Endothelial cell of umbilical vein (primary cell): ENCODE data around the gene KCNJ6. TPM values are rescaled to one million over a fixed set of nuclear protein-coding genes. Genes with fewer than 3 reads are reported as not detected.

Source experiments
- BruUV-seq: library from RNA; stranded (reverse); fragments of 400-500 nt; replicated peaks from 2 replicates; lab custom pipeline; 2021; lab: Mats Ljungman, UMichigan
- CTCF ChIA-PET: fragments of 300-600, 350-600 bp; sonication (Branson Sonifier 250); formaldehyde crosslinking; loops from one replicate; lab custom pipeline; 2021; ENCODE audit warnings: antibody characterized with exemption, inconsistent platforms; lab: Charles Lee
- POLR2A ChIA-PET: fragments of 300-600, 350-600 bp; sonication (Branson Sonifier 250); formaldehyde crosslinking; loops from one replicate; lab custom pipeline; 2021; ENCODE audit warnings: antibody characterized with exemption, inconsistent platforms; lab: Charles Lee
- DNase-seq: peaks from one replicate; pipeline ENCODE4 v3.0.0-alpha.2; 2011; ENCODE audit warnings: low read depth, low spot score
- FAIRE-seq: peaks from 2 replicates; lab custom pipeline; 2011; peaks lifted over from hg19 to GRCh38; lab: Jason Lieb, UNC
- H2AFZ ChIP-seq: 2 replicates; pipeline ENCODE4 v1.6.0; 2012; ENCODE audit warnings: low read depth, low read length, control low read depth, inconsistent platforms
- H3K27ac ChIP-seq: 2 replicates; pipeline ENCODE4 v1.5.1; 2011; ENCODE audit warnings: low read depth, mild to moderate bottlenecking, control low read depth, low read length, moderate library complexity; ENCODE audit not compliant: insufficient read depth
- H3K27me3 ChIP-seq, 2 experiments: 2 replicates each; pipeline versions ENCODE4 v1.6.0 to v1.6.1; 2011; ENCODE audit warnings: low read length in 2 of 2, mixed read lengths in 1 of 2; ENCODE audit not compliant: control insufficient read depth in 2 of 2, insufficient read depth in 2 of 2
- H3K36me3 ChIP-seq, 2 experiments: 2 replicates in 1 of 2; 3 replicates in 1 of 2; pipeline ENCODE4 v1.5.1; 2011; ENCODE audit warnings: low read length in 2 of 2, mild to moderate bottlenecking in 1 of 2, moderate library complexity in 1 of 2; ENCODE audit not compliant: control insufficient read depth in 2 of 2, insufficient read depth in 2 of 2; ENCODE audit errors: extremely low read depth in 1 of 2
- H3K4me1 ChIP-seq: 3 replicates; pipeline ENCODE4 v1.5.1; 2011; ENCODE audit warnings: mild to moderate bottlenecking, low read length; ENCODE audit not compliant: control insufficient read depth, insufficient read depth; ENCODE audit errors: extremely low read depth
- H3K4me2 ChIP-seq: 2 replicates; pipeline ENCODE4 v1.6.1; 2011; ENCODE audit warnings: low read length, control low read depth, mixed read lengths; ENCODE audit not compliant: insufficient read depth
- H3K4me3 ChIP-seq, 3 experiments: fragments of 200-600 bp in 1 of 3; sonication (generic), shearing (Covaris generic) in 1 of 3; replicated peaks in 1 of 3; 2 replicates each; pipeline ENCODE4 v1.5.1; 2011 to 2016; ENCODE audit warnings: control low read depth in 3 of 3, low read length in 3 of 3, mild to moderate bottlenecking in 2 of 3, inconsistent platforms in 1 of 3, low read depth in 1 of 3, moderate library complexity in 1 of 3; ENCODE audit not compliant: insufficient read depth in 1 of 3
- H3K79me2 ChIP-seq: 2 replicates; pipeline ENCODE4 v1.6.0; 2012; ENCODE audit warnings: low read length, inconsistent platforms; ENCODE audit not compliant: control insufficient read depth, insufficient read depth
- H3K9ac ChIP-seq: replicated peaks from 2 replicates; pipeline ENCODE3; 2011; ENCODE audit warnings: low read length, control low read depth; ENCODE audit not compliant: insufficient read depth; ENCODE audit errors: extremely low read depth
- H3K9me1 ChIP-seq: replicated peaks from 3 replicates; pipeline ENCODE4 v1.6.0; 2011; ENCODE audit warnings: mild to moderate bottlenecking, low read length; ENCODE audit not compliant: control insufficient read depth, insufficient read depth; ENCODE audit errors: extremely low read depth
- H3K9me3 ChIP-seq: replicated peaks from 2 replicates; pipeline ENCODE4 v1.5.1; 2012; ENCODE audit warnings: low read length, inconsistent platforms; ENCODE audit not compliant: control insufficient read depth, insufficient read depth
- H4K20me1 ChIP-seq: replicated peaks from 2 replicates; pipeline ENCODE3; 2011; ENCODE audit warnings: mild to moderate bottlenecking, low read length; ENCODE audit not compliant: control insufficient read depth, insufficient read depth; ENCODE audit errors: extremely low read depth
- EZH2 ChIP-seq: IDR thresholded peaks from 2 replicates; pipeline ENCODE4 v1.6.1; 2012; ENCODE audit warnings: borderline replicate concordance, low read depth, mild to moderate bottlenecking, moderate library complexity, low read length, inconsistent platforms; ENCODE audit not compliant: severe bottlenecking
- FOS ChIP-seq: IDR thresholded peaks from 2 replicates; pipeline ENCODE4 v1.6.1; 2011; ENCODE audit warnings: mild to moderate bottlenecking, low read length, moderate library complexity, borderline replicate concordance; ENCODE audit not compliant: insufficient read depth
- GATA2 ChIP-seq: IDR thresholded peaks from 2 replicates; pipeline ENCODE4 v1.7.0; 2011; ENCODE audit warnings: low read depth, mild to moderate bottlenecking, moderate library complexity, mixed read lengths, low read length; ENCODE audit not compliant: insufficient read length, insufficient read depth
- JUN ChIP-seq: IDR thresholded peaks from 2 replicates; pipeline ENCODE4 v1.6.1; 2011; ENCODE audit warnings: borderline replicate concordance, low read depth; ENCODE audit not compliant: insufficient read length, insufficient read depth
- MYC ChIP-seq: IDR thresholded peaks from one replicate; pipeline ENCODE4 v1.6.1; 2011; ENCODE audit warnings: mild to moderate bottlenecking, low read depth, low read length
- POLR2A ChIP-seq: IDR thresholded peaks from 2 replicates; pipeline ENCODE4 v1.6.1; 2012; ENCODE audit warnings: low read depth, mild to moderate bottlenecking, control low read depth, low read length
- POLR2AphosphoS5 ChIP-seq: IDR thresholded peaks from 2 replicates; pipeline ENCODE4 v1.6.1; 2012; ENCODE audit warnings: low read depth, mild to moderate bottlenecking, control low read depth, low read length, moderate library complexity; ENCODE audit not compliant: insufficient read depth
- dilution Hi-C: fragments of 300-500 bp; cut with MboI; formaldehyde crosslinking; loops from one replicate; pipeline ENCODE4 v1.15.0; 2019; ENCODE audit warnings: low sequenced_read_pairs; ENCODE audit not compliant: extremely low pct_ligation_motif_present
- intact Hi-C: fragments of 100-400 bp; cut with micrococcal nuclease; formaldehyde crosslinking; loops from one replicate; pipeline ENCODE4 v1.10.0; 2022
- polyA plus RNA-seq, 4 experiments: library from polyadenylated mRNA; depleted of rRNA in 3 of 4; stranded (reverse) in 3 of 4; unstranded in 1 of 4; fragments of >200 nt; gene quantifications; 2 replicates each; pipeline versions ENCODE4 v1.2.1 to v1.2.3, GENCODE V29; 2011 to 2012; ENCODE audit warnings: missing spikeins in 1 of 4
- total RNA-seq: library from RNA; stranded (reverse); gene quantifications from 2 replicates; pipeline ENCODE4 v1.2.3, GENCODE V29; 2021
- TF ChIP-seq, protein P1 (sequence below), 2 donors: IDR thresholded peaks; 1 replicate in 1 of 2; 2 replicates in 1 of 2; pipeline ENCODE4 v1.5.1; 2011; ENCODE audit warnings: low read length in 2 of 2, mild to moderate bottlenecking in 2 of 2, moderate library complexity in 2 of 2, control low read depth in 1 of 2, inconsistent platforms in 1 of 2, low read depth in 1 of 2; ENCODE audit not compliant: insufficient read depth in 1 of 2; ENCODE audit errors: extremely low read depth in 1 of 2
- TF ChIP-seq, protein P2 (sequence below): IDR thresholded peaks from 2 replicates; pipeline ENCODE4 v1.6.1; 2011; ENCODE audit not compliant: insufficient read depth, insufficient read length

The KCNJ6 gene
- total and polyA plus RNA-seq, 2 donors (not counting 3 experiments of a cell fraction or from before 2014, with no cell fraction given) = not detected

DNA sequence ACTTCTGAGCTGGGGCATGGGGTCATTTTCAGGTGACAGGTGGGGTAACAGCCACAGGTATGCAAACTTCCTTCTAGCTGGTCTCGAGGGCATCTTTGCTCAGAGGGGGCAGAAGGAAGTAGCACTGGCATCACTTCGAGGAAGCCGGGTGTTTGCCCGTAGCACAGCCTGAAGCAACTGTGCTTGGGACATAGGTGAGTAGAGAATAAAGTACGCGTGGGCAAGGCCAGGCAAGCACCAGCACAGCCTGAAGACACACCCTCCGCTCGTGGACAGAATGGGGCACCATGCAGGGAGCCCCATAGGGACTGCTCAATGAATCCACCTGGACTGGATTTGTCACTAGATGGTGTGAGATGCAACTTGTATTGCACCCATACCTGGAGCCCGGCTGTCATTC, 167.1 kb downstream of the KCNJ6 start:
- ChIA-PET CTCF (no interaction called here), POLR2A (no interaction called here)
- Histone ChIP-seq H3K4me1 (no peaks in the 10 kb centered on the region), H2AFZ (no peak overlapping the region), H3K27ac (no peak overlapping the region), H3K4me2 (no peak overlapping the region), H3K9me3 (no peaks in the 10 kb centered on the region), H4K20me1 (no peaks in the 10 kb centered on the region), H3K36me3 (no peaks in the 10 kb centered on the region), H3K79me2 (no peaks in the 10 kb centered on the region), H3K9ac (no peak overlapping the region), H3K9me1 (no peaks in the 10 kb centered on the region), H3K27me3 (no peaks in the 10 kb centered on the region), H3K4me3 (no peak overlapping the region)
- no peak for TF ChIP-seq JUN
- TF ChIP-seq FOS = no peak
- TF ChIP-seq POLR2A = no peak
- TF ChIP-seq MYC = no peak
- no peak for TF ChIP-seq POLR2AphosphoS5
- no peak for TF ChIP-seq EZH2
- TF ChIP-seq, protein P1, sequence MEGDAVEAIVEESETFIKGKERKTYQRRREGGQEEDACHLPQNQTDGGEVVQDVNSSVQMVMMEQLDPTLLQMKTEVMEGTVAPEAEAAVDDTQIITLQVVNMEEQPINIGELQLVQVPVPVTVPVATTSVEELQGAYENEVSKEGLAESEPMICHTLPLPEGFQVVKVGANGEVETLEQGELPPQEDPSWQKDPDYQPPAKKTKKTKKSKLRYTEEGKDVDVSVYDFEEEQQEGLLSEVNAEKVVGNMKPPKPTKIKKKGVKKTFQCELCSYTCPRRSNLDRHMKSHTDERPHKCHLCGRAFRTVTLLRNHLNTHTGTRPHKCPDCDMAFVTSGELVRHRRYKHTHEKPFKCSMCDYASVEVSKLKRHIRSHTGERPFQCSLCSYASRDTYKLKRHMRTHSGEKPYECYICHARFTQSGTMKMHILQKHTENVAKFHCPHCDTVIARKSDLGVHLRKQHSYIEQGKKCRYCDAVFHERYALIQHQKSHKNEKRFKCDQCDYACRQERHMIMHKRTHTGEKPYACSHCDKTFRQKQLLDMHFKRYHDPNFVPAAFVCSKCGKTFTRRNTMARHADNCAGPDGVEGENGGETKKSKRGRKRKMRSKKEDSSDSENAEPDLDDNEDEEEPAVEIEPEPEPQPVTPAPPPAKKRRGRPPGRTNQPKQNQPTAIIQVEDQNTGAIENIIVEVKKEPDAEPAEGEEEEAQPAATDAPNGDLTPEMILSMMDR (IDR thresholded peaks at IDR 0.05; ENCODE audit: extremely low read depth in 1 of 2, insufficient read depth in 1 of 2, low read depth in 1 of 2, low read length in 2 of 2) = no peak
- no peak for TF ChIP-seq GATA2
- TF ChIP-seq, protein P2, sequence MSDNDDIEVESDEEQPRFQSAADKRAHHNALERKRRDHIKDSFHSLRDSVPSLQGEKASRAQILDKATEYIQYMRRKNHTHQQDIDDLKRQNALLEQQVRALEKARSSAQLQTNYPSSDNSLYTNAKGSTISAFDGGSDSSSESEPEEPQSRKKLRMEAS = no peak
- no peak for FAIRE-seq
- DNase-seq = no peak
- intact Hi-C loops (no loop called here), dilution Hi-C loops (no loop called here)
- BruUV-seq = no TSS peak
